ENCODE data around the gene ADAP2.

The ADAP2 gene, protein sequence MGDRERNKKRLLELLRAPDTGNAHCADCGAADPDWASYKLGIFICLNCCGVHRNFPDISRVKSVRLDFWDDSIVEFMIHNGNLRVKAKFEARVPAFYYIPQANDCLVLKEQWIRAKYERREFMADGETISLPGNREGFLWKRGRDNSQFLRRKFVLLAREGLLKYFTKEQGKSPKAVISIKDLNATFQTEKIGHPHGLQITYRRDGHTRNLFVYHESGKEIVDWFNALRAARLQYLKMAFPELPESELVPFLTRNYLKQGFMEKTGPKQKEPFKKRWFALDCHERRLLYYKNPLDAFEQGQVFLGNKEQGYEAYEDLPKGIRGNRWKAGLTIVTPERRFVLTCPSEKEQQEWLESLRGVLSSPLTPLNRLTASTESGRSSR

GRCh38 chr17:30921544-30922196 is at the start of gene ADAP2:
ADAP2 (plus strand) TSS chr17:30921945; CDS start chr17:30922015, 70 bp downstream.
- peak; percentile 78 for DNase-seq (ENCODE audit: low spot score)
- TF ChIP-seq CTCF (IDR thresholded peaks at IDR 0.05; ENCODE audit: extremely low read depth, missing control alignments), result no peak

GRCh38 chr17:30886187-30886586 is 35.6 kb upstream of the ADAP2 start:
- DNase-seq (ENCODE audit: low spot score), result no peak
- TF ChIP-seq CTCF (IDR thresholded peaks at IDR 0.05; ENCODE audit: extremely low read depth, missing control alignments), result no peak

DNA sequence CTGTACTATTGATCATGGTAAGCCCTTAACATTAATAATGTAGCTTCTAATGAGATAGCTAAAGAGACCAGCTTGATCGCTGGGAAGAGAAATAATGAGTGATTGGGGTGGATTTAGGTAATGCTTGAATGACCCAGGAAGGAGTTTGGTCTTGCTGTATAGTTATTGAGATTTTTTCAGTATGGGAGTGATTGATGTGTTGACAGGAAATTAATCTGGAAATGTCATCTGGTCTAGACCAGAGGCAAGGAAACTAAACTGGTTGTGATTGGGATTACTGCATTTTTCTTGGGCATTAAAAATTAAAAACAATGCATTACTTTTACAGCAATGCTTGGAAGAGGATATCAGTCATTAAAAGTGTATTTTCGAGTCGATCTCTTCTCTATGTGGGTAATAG is 27.5 kb upstream of the ADAP2 start:
- DNase-seq (ENCODE audit: low spot score), result no peak
- no peak for TF ChIP-seq CTCF (IDR thresholded peaks at IDR 0.05; ENCODE audit: extremely low read depth, missing control alignments)

DNA sequence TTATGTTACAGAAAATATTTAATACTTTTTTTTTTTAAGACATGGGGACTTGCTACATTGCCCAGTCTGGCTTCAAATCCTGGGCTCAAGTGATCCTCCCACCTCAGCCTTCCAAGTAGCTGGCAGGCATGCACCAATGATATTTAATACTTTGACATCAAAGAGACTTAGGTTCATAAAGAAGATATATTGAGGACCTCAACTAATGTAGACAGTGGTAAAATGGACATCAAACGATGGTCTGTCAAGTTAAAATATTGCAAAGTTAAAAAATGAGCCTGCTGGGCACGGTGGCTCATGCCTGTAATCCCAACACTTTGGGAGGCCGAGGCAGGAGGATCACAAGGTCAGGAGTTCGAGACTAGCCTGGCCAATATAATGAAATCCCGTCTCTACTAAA is 24.4 kb upstream of the ADAP2 start:
- no peak for TF ChIP-seq CTCF (IDR thresholded peaks at IDR 0.05; ENCODE audit: extremely low read depth, missing control alignments)

GRCh38 chr17:30905742-30906100 is 16.0 kb upstream of the ADAP2 start:
- DNase-seq (ENCODE audit: low spot score), result no peak
- TF ChIP-seq CTCF (IDR thresholded peaks at IDR 0.05; ENCODE audit: extremely low read depth, missing control alignments), result no peak

More for the DNA sequence above, 24.4 kb upstream of the ADAP2 start:
- no peak for DNase-seq (ENCODE audit: low spot score)

GRCh38 chr17:30906101-30906911 is 15.4 kb upstream of the ADAP2 start, which contains the start of gene TEFM:
TEFM (minus strand) TSS chr17:30906238; CDS start chr17:30906198, 40 bp downstream.
- peak; percentile 88 for DNase-seq (ENCODE audit: low spot score)
- no peak for TF ChIP-seq CTCF (IDR thresholded peaks at IDR 0.05; ENCODE audit: extremely low read depth, missing control alignments)
